Activated CD8-positive, alpha-beta memory T cell treated with anti-CD3 and anti-CD28 coated beads for 1 hour (primary cell): ENCODE results near the gene COTL1.

ENCODE experiments used
- DNase-seq, 2 donors: peaks; one replicate each; pipeline ENCODE4 v3.0.0-alpha.2; 2020; ENCODE audit warnings: low read depth in 1 of 2; ENCODE audit errors: extremely low read depth in 1 of 2

COTL1 gene

GRCh38 chr16:84614968-84615813 lies 2.7 kb downstream of the COTL1 start:
- DNase-seq = no peak

- DNase-seq = no peak
These were observed 3.3 kb downstream of the COTL1 start for GRCh38 chr16:84614623-84614967.

- no peak for DNase-seq
These were observed 3.8 kb downstream of the COTL1 start for GRCh38 chr16:84614073-84614459.

GRCh38 chr16:84613408-84614072 lies 4.3 kb downstream of the COTL1 start:
- no peak for DNase-seq

- no peak for DNase-seq
These were observed 5.2 kb downstream of the COTL1 start for GRCh38 chr16:84612686-84613085.

- DNase-seq = no peak
These were observed 6.8 kb downstream of the COTL1 start for GRCh38 chr16:84611041-84611440.

GRCh38 chr16:84610376-84610775 lies 7.5 kb downstream of the COTL1 start:
- no peak for DNase-seq

- no peak for DNase-seq
These were observed 8.2 kb downstream of the COTL1 start for GRCh38 chr16:84609563-84610177.

- DNase-seq = no peak
These were observed 9.6 kb downstream of the COTL1 start for GRCh38 chr16:84608282-84608681.

- DNase-seq = no peak
These were observed 10.2 kb downstream of the COTL1 start for GRCh38 chr16:84607694-84608093.

GRCh38 chr16:84607061-84607460 lies 10.8 kb downstream of the COTL1 start:
- no peak for DNase-seq

- no peak for DNase-seq
These were observed 11.6 kb downstream of the COTL1 start for GRCh38 chr16:84606081-84606875.

- no peak for DNase-seq
These were observed 12.5 kb downstream of the COTL1 start for GRCh38 chr16:84605339-84605848.

- no peak for DNase-seq
These were observed 13.3 kb downstream of the COTL1 start for GRCh38 chr16:84604477-84605013.

- DNase-seq = no peak
These were observed 13.9 kb downstream of the COTL1 start for GRCh38 chr16:84603940-84604339.

- DNase-seq = no peak
These were observed 14.6 kb downstream of the COTL1 start for GRCh38 chr16:84603140-84603816.

GRCh38 chr16:84600343-84601229 lies 17.3 kb downstream of the COTL1 start:
- no peak for DNase-seq

GRCh38 chr16:84599521-84600202 lies 18.2 kb downstream of the COTL1 start:
- no peak for DNase-seq

- DNase-seq = no peak
These were observed 19.5 kb downstream of the COTL1 start for GRCh38 chr16:84598360-84598759.
